Stimulated activated CD8-positive, alpha-beta memory T cell treated with anti-CD3 and anti-CD28 coated beads, Interleukin-12 subunit alpha, Interleukin-12 subunit beta, amount 100 ng/mL, for 24 hours (primary cell): ENCODE measurements around the gene BRAF.
A peak's percentile ranks its signal among the peaks of the same experiment; 100 is the strongest.
"Not testable (repeated sequence)": the region's sequence is repeated elsewhere in the genome, so short reads cannot be mapped to it uniquely, and the experiment has no call there.

Experiments used
- DNase-seq: peaks from one replicate; pipeline ENCODE4 v3.0.0-alpha.2; 2020; ENCODE audit errors: extremely low read depth

BRAF gene

GRCh38 chr7:140679186-140679585 is 245.5 kb downstream of the BRAF start:
- no peak for DNase-seq

GRCh38 chr7:140678816-140679130 is 246.0 kb downstream of the BRAF start:
- DNase-seq, result no peak

DNA sequence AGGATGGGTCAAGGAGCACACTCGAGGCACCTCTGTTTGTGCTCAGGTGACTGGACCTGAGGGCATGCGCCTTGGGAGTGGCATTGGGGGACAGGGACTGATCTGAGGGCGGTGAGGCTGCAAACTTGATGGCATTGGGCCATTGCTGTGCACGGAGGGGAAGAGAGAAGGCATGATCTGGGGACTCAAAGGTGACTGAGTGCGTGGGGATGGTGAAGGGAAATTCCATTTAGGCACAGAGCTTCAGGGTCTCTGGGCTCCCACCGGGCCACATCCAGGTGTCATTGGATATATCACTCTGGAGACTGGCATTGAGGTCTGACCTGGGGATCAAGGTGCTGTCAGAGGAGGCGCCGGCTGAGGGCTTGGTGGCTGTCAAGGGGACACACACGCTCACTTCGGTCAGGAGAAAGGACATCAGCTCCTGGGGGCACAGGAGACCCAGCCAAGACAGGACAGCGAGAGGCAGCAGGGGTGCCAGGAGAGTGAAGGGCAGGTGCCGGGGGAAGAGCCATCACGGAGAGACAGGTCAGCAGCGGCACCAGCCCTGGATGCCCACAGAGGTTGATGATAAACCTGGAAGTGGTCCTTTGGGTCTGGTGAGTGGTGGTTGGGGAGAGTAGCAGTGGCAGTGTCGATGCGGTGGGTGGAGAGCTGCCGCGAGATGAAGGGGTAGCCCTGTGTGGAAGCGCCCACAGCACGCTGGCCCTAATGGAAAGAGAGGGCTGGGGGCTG is 246.5 kb downstream of the BRAF start:
- no peak for DNase-seq

GRCh38 chr7:140677496-140677895 is 247.2 kb downstream of the BRAF start:
- DNase-seq, result no peak

DNA sequence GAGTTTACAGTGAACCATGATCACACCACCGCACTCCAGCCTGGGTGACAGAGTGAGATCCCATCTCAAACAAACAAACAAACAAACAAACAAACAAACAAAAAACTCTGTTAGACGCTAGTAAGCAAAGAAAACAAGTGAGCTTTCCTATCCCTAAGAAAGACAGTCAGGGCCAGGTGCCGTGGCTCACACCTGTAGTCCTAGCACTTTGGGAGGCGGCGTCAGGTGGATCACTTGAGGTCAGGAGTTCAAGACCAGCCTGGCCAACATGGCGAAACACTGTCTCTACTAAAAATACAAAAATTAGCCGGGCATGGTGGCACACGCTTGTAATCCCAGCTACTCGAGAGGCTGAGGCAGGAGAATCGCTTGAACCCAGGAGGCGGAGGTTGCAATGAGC is 247.8 kb downstream of the BRAF start:
- DNase-seq, result not testable (repeated sequence)

- DNase-seq, result no peak
Measured at GRCh38 chr7:140676306-140676705, 248.4 kb downstream of the BRAF start.

DNA sequence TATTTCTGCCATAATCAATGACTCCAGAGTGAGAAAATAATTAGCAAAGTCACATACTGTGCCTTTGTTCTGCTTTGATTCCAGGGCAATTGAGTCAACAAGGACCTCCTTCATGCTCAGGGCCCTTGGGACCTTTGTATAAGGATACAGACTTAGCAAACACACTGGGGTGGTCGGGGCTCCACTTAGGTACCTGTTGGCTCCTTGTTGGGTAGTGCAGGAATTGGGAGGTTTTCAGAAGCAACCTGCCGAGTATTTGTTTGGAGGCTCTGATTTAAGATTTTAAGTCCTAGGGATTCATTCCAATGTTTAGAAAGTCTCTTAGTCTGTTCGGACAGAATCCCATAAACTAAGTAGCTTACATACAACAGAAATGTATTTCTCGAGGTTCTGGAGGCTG is 249.0 kb downstream of the BRAF start:
- DNase-seq, result no peak

DNA sequence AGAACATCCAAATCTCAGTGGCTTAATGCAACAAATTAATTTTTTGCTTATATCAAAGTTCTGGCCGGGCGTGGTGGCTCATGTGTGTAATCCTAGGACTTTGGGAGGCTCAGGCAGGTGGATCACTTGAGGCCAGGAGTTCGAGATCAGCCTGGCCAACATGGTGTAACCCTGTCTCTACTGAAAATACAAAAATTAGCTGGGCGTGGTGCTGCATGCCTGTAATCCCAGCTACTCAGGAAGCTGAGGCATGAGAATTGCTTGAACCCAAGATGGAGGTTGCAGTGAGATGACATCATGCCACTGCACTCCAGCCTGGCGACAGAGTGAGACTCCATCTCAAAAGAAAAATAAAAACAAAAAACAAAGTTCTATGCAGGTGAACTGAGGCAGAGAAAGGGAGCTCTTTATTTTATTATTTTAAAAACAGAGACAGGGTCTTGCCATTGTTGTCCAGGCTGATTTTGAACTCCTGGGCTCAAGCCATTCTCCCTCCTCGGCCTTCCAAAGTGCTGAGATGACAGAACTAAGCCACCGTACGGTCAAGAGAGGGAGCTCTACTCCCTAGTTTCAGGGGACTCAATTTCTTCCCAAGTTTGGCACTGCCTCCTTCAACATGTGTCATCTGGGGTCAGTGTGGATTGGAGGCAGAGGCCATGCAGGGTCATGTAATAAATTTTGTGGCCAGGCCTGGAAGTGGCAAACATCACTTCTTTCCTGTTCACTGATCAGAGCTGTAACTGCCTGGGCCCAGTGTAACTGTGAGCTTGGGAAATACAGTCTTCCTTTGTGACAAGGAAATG is 249.6 kb downstream of the BRAF start:
- no peak for DNase-seq

DNA sequence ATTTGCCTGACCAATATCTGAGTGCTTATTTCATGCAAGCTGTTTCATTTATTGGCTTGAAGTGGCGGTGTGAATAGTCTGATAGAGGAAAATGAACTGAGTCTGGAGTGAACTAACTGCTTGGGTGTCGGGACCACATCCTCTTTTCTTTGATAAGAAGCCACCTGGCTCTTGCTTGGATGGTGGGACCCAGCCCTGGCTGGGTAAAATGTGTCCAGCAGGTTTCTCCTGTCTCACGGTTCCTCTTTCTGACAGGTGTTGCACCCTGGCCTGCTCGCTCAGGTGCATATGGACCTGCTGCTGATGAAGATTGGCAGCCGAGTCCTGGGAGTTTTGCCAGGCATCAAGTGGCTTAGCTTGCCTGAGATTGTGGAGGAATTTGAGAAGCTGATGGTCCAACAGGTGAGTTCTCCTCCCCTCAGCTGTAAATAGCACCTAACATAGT is 250.4 kb downstream of the BRAF start:
- no peak for DNase-seq

DNA sequence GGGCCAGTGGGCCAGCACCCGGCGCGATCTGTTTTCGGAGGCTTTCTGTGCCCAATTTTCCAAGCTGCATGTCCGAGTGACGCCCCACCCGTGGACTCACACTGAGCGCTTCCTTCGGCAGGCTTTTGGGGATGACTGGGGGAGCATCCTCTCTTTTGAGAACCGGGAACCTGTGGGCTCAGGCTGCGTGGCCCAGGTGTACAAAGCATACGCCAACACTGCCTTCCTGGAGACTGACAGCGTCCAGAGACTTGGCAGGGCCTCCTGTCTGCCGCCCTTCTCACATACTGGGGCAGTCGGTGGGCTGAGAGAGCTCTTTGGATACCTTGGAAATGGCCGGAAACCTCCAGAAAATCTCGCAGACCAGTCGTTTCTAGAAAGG is 251.0 kb downstream of the BRAF start:
- no peak for DNase-seq

- DNase-seq, result peak; percentile 10
Measured at GRCh38 chr7:140673063-140673773, 251.5 kb downstream of the BRAF start.

- peak; percentile 25 for DNase-seq
Measured at GRCh38 chr7:140672382-140673062, 252.2 kb downstream of the BRAF start, which contains the start of gene ADCK2. Gene ADCK2 (plus strand): TSS chr7:140672945. CDS start chr7:140673331, 386 bp downstream.

GRCh38 chr7:140671966-140672365 is 252.8 kb downstream of the BRAF start:
- no peak for DNase-seq

DNA sequence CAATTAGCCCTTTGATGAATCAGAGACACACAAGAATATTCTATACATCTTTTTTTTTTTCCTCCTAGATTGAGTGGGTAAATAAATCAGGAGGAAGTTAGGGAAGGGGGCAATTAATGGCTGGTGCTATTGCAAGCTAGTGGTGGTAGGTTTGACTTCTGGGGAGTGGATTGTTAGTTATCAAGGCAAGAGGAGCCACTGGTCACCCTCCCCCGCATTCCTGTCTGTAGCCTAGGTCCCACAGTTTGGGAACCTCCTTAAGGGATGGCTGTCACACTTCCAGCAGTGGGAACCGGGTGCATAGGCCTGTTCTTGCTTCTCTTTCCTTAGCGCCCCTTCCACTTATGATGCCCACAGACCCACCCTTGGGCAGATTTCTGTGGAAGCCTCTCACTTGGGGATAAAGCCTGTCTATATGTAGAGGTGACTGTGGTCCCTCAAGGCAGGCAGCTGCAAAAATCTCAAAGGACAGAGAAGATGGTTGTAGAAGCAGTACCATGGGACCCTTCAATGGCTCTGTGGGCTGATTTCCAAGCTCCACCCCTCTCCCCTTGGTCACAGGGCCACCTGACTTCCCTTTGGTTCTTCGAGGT is 254.3 kb downstream of the BRAF start:
- no peak for DNase-seq

- DNase-seq, result not testable (repeated sequence)
Measured at GRCh38 chr7:140669862-140670261, 254.9 kb downstream of the BRAF start.

- DNase-seq, result no peak
Measured at GRCh38 chr7:140669352-140669751, 255.4 kb downstream of the BRAF start.
